Measurements from ENCODE around the gene TFF1.

- TF ChIP-seq CTCF (IDR thresholded peaks at IDR 0.05; ENCODE audit: low read length): no peak
- no peak for TF ChIP-seq EZH2 (optimal IDR thresholded peaks at IDR 0.05; ENCODE audit: low read depth, low read length)
- TF ChIP-seq EZH2phosphoT487 (IDR thresholded peaks at IDR 0.05; ENCODE audit: low read length): no peak
Observed at GRCh38 chr21:42324896-42325295, 41.4 kb downstream of the TFF1 start.
